KOPT-K1 (cell line): ENCODE results near the gene SHROOM3.

ENCODE experiments used
- H3K27ac ChIP-seq: fragments of 200-600 bp; sonication (generic); 2 replicates; pipeline ENCODE4 v1.5.1; 2016; ENCODE audit warnings: antibody characterized with exemption, mild to moderate bottlenecking, low read depth, low read length; ENCODE audit not compliant: poor library complexity, severe bottlenecking
- H3K36me3 ChIP-seq: fragments of 200-600 bp; sonication (generic); 2 replicates; pipeline ENCODE4 v1.5.1; 2017; ENCODE audit warnings: antibody characterized with exemption, mild to moderate bottlenecking, low read length, moderate library complexity; ENCODE audit not compliant: insufficient read depth
- H3K9me3 ChIP-seq: fragments of 200-600 bp; sonication (generic); 2 replicates; pipeline ENCODE4 v1.5.1; 2017; ENCODE audit warnings: antibody characterized with exemption, low read length, mild to moderate bottlenecking; ENCODE audit not compliant: insufficient read depth, poor library complexity, severe bottlenecking

Gene SHROOM3

GRCh38 chr4:76532805-76533204, 97.8 kb downstream of the SHROOM3 start:
- no peaks in the 10 kb centered on the region for H3K9me3 ChIP-seq
- no peaks in the 10 kb centered on the region for H3K36me3 ChIP-seq
- H3K27ac ChIP-seq, result no peak overlapping the region

DNA sequence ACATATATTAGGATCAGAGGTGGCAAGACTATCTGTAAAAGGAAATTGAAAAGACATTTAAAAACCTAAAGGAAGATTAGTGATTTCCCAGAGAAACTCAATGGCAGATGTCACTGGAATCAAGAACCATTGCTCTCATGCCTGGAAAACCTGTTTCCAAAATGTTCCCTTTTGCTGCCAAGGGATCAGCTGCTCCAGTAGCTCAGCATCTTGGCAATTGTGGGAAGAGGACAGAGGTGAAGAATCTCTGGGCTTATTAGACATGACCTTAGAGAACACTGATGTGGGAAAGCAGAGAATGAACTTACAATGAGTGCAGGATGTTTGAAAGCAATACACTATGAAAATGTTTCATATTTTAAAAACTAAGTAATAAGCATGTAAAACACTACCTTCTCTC, 98.3 kb downstream of the SHROOM3 start:
- no peak overlapping the region for H3K27ac ChIP-seq
- H3K9me3 ChIP-seq, result no peaks in the 10 kb centered on the region

GRCh38 chr4:76535603-76536372, 100.8 kb downstream of the SHROOM3 start:
- Histone ChIP-seq H3K27ac (no peak overlapping the region), H3K9me3 (no peaks in the 10 kb centered on the region), H3K36me3 (no peaks in the 10 kb centered on the region)

More for the DNA sequence above, 98.3 kb downstream of the SHROOM3 start:
- no peaks in the 10 kb centered on the region for H3K36me3 ChIP-seq

- Histone ChIP-seq H3K27ac (no peak overlapping the region), H3K9me3 (no peaks in the 10 kb centered on the region), H3K36me3 (no peaks in the 10 kb centered on the region)
These were observed 101.3 kb downstream of the SHROOM3 start for GRCh38 chr4:76536373-76536689.

DNA sequence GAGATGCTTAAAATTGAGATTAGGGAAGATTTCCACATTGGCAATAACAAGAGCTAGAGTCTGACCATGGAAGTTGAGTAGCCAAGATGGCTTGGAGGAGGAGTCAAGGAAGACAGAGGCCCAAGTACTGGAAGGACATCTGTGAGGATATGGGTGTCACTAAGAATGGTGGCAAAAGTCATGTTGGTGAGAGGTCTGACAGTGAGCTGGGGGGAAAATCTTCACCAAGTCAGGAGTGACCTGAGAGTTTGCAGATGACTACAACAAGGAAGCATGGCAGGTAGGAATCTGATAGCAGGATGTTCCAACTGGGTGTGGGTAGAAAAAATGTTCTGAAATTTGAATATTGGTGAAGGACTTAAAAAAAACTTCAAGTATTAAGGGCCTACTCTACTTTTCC, 103.3 kb downstream of the SHROOM3 start:
- H3K36me3 ChIP-seq, result no peaks in the 10 kb centered on the region
- H3K27ac ChIP-seq, result no peak overlapping the region
- no peaks in the 10 kb centered on the region for H3K9me3 ChIP-seq

GRCh38 chr4:76539979-76540378, 105.0 kb downstream of the SHROOM3 start:
- Histone ChIP-seq H3K27ac (no peak overlapping the region), H3K9me3 (no peaks in the 10 kb centered on the region), H3K36me3 (no peaks in the 10 kb centered on the region)

GRCh38 chr4:76540486-76540885, 105.5 kb downstream of the SHROOM3 start:
- no peaks in the 10 kb centered on the region for H3K9me3 ChIP-seq
- H3K36me3 ChIP-seq, result no peaks in the 10 kb centered on the region
- no peak overlapping the region for H3K27ac ChIP-seq

- H3K27ac ChIP-seq, result no peak overlapping the region
- no peaks in the 10 kb centered on the region for H3K9me3 ChIP-seq
- no peaks in the 10 kb centered on the region for H3K36me3 ChIP-seq
These were observed 108.3 kb downstream of the SHROOM3 start for GRCh38 chr4:76543378-76543777.

DNA sequence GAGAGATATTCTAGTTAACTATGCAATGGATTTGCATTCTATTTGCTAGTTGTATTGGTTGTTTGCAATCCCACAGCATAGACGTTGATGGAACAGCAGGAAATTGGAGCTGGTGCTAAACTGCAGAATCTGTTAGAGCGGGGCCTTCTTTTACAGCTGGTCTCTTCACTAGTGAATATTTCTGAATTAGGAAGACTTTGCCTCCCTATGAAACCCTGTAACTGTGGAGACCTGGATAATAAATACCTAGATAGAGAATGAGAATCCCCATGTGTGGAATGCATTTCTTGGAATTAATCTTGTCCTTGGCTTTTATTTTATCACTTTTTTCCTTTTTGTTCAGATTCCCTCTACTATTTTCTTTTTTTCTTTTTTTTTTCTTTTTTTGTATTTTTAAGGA, 109.7 kb downstream of the SHROOM3 start:
- no peaks in the 10 kb centered on the region for H3K9me3 ChIP-seq
- no peaks in the 10 kb centered on the region for H3K36me3 ChIP-seq
- H3K27ac ChIP-seq, result no peak overlapping the region

- H3K27ac ChIP-seq, result no peak overlapping the region
- no peaks in the 10 kb centered on the region for H3K9me3 ChIP-seq
- no peaks in the 10 kb centered on the region for H3K36me3 ChIP-seq
These were observed 110.3 kb downstream of the SHROOM3 start for GRCh38 chr4:76545226-76545884.

- no peak overlapping the region for H3K27ac ChIP-seq
- no peaks in the 10 kb centered on the region for H3K9me3 ChIP-seq
- no peaks in the 10 kb centered on the region for H3K36me3 ChIP-seq
These were observed 111.3 kb downstream of the SHROOM3 start for GRCh38 chr4:76546327-76546726.

GRCh38 chr4:76546759-76547742, 112.0 kb downstream of the SHROOM3 start:
- no peak overlapping the region for H3K27ac ChIP-seq
- no peaks in the 10 kb centered on the region for H3K9me3 ChIP-seq

GRCh38 chr4:76548704-76549103, 113.7 kb downstream of the SHROOM3 start:
- Histone ChIP-seq H3K9me3 (no peaks in the 10 kb centered on the region), H3K27ac (no peak overlapping the region), H3K36me3 (no peaks in the 10 kb centered on the region)

More at GRCh38 chr4:76546759-76547742, 112.0 kb downstream of the SHROOM3 start:
- H3K36me3 ChIP-seq, result no peaks in the 10 kb centered on the region

GRCh38 chr4:76549765-76550164, 114.7 kb downstream of the SHROOM3 start:
- Histone ChIP-seq H3K9me3 (no peaks in the 10 kb centered on the region), H3K36me3 (no peaks in the 10 kb centered on the region), H3K27ac (no peak overlapping the region)
